Stimulated activated CD4-positive, alpha-beta T cell treated with anti-CD3 and anti-CD28 coated beads, Interleukin-2, amount 100 ng/mL, for 24 hours (primary cell): ENCODE data around the gene GK2.

Source experiments
- DNase-seq, 2 donors: peaks; one replicate each; pipeline ENCODE4 v3.0.0-alpha.2; 2020

GK2 gene

DNA sequence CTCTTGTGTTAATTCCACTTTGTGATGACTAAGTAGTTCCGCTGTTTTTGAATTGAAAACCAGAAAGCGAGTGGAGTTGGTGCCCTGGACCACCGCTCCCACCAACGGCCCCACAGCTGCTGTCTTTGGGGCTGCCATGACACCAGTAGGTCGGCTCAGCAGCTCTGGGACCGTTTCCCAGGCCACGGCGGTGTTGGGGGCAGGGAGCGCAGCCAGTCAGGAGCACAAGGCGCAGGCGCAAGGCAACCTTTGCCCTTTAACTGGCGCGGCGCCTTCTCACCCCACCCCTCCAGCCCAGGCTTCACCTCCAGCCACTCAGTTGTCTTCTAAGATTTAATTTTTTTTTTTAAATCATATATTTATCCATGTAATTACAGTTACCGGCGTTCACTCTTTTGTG is at the start of gene GK2:
Gene GK2, minus strand, starts transcription at position 166 of the 400 bp plus-strand sequence. Its CDS starts 28 bp downstream, at position 138.
- DNase-seq, result no peak

DNA sequence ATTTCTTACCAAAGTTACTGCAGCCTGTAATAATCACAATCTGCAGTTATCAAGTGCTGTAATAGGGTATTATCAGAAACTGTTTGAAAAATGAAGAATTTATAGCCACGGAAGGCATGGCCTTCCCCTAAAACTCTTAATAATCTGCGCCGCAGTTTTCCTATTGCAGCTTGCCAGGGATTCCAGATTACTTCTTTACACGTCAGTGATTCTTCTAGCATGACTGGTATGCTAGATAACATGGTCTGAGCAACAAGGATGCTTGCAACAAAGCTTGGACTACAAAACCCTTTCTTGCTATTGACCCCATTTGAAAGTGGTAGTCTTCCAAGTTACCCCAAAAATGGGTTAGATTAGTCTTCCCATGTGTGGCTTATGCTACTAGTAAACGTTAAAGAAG is 47.2 kb upstream of the GK2 start:
- no peak for DNase-seq

DNA sequence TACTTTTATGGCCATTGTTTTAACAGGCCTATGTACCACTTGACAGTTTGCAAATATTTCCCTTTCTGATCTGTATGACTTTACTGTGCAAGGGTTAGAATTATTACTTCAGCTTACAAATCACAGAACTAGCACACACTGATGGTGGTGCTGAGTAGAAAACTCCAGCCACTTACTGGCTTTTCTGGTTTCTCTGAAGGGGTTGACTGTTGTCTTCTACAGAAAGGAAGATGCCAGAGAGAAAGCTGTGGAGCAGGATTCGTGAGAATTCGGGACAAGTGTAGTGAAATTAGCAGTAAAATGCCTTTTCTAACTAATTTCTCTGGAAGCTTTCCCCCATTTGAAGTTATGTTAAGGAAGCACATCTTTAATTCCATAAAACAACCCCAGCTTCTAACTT is 46.6 kb upstream of the GK2 start:
- no peak for DNase-seq

DNA sequence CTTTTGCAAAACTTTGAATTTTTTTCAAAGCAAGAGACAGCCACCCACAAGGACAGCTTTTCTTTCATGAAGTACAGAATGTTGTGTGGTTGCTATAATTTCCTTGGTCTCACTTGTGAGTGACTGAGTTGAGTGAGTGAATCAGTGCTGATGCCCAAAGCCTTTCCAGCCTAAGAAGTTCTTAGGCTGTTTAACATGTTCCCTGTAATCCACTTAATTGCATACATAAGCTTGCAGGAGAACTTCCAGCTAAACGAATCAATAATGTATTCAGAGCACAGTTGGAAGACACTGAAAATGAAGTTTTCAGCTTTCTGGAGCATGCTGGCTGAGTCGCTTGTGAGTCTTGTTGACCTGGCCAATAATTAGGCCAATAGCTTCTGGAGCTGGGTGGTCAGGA is 42.0 kb upstream of the GK2 start:
- DNase-seq, result no peak

DNA sequence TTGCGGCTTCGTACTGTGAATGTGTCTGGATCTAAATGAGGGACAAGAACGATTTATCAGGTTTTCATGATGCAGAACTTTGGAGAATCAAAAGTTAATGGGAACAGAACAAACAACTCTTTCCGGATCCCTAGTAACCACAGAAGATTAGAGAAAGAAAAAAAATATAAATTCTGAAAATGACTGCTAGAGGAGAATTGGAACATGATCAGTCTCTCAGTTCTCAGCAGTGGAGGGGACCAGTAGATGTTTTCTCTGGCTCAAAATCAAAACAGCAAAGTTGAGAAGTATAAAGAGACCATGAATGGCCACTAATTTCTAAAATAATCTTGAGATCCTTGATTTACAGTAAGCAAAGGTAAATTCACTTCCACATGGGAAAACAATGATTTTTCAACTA is 38.1 kb upstream of the GK2 start:
- DNase-seq, result no peak

DNA sequence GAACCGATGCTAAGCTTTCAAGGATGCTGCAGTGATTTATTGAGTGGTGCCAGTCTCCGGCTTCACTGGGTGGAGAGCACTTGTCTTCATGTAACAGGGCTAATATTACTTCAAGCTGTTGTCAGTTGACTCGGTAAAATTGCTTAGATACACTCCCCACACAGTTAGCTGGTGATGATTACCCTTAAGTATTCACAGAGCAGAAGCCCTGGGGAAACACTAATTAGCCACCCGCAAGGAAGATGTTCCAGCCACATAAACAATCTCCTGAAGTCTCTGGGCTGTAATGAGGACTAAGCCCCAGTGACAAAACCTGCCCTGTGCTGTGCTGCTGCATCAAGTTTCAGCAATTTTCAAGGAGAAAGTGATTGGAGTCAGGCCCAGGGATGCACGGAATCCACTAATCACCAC is 37.3 kb upstream of the GK2 start:
- no peak for DNase-seq

DNA sequence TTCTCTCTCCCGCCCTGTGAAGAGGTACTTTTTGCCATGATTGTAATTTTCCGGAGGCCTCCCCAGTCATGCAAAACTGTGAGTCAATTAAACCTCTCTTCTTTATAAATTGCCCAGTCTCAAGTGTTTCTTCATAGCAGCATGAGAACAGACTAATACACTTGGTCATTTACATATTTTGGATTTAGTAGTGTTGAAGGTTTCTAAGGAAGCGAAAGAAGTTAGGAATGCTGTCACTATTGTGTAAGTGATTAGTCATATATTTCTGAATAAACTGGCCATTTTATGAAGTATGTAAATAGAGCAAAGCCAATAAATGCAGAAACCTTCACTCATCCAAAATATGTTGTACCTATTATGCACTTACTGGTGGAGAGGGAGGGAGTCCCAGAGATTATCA is 34.4 kb upstream of the GK2 start:
- DNase-seq, result no peak

DNA sequence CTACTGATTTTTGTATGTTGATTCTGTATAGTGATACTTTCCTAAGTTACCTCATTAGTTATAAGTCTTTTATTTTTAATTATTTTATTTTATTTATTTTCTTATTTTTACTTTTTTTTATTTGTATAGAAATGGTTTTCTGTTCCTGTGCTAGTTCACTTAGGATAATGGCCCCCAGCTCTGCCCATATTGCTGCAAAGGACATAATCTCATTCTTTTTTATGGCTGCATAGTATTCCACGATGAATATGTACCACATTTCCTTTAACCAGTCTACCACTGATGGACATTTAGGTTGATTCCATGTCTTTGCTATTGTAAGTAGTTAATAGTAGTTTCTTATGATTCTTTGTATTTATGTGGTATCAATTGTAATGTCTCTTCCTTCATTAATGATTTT is 31.5 kb upstream of the GK2 start:
- no peak for DNase-seq

DNA sequence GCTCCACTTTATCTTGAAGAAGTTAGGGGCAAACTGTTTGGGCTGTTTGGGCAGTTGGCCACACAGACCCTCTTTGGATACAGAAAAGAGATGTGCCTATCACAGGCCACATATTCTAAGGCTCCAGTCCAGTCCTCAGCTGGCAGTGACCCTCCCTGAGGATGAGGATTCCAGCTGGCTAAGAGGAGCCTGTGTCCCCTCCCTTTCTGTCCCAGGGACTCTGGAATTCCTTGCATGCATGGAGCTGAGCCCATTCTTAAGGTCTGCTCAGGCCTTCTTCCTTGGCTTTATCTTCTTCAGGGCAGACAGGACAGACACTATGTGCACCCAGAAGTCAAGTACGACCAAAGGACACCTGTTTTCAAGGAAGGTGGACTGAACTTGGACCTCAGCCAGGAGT is 23.8 kb upstream of the GK2 start:
- no peak for DNase-seq

DNA sequence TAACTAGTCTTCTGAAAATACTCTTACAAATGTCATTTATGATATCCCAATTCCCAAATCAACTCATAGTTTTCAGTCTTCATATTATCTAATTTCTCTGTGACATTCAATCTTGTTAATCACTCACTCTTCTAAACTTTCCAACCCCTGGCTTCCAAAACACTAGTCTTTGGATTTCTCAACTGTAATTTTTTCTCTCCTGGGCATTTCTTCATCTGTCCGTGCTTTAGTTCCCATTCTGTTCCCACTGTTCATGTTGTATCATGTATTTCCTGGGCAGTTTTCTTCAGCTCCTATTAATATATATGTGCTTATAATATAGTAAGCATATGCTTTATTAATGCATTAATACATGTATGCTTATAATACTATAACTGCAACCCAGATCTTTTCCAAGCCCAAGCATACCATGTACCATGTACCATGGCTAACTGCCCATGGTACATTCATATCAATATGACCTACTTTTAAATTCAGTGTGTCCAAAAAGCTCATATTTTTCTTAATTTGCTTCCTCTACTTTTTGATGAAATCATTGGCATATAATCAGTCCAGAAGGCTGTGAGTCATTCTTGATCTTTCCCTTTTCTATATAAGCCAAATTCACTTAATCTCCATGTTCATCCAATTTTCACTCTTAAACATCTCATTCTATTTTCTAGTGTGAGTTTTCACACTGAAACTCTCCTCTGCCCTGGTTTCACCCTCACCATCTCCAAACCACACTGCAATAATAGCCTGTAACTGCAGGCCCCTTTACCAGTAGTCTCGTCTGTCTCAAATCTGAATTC is 21.3 kb upstream of the GK2 start:
- no peak for DNase-seq

DNA sequence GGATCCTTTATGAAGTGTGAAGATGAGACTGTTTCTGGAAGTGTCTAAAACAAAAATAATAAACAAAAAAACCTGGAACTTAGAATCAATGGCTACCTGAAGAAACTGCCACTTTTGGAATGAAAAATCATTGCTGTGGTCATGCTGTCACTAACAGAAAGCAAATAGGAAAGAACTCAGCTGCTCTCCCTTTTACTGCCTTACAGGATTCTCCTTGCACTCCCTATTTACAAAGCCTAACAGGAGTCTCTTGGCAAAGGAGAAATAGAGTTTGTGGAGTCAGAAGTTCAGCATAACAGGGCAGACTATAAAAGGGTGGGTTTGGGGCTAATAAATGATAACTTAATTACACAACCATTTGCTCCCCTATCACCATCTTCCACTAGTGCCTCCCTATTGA is 19.0 kb upstream of the GK2 start:
- DNase-seq, result no peak

DNA sequence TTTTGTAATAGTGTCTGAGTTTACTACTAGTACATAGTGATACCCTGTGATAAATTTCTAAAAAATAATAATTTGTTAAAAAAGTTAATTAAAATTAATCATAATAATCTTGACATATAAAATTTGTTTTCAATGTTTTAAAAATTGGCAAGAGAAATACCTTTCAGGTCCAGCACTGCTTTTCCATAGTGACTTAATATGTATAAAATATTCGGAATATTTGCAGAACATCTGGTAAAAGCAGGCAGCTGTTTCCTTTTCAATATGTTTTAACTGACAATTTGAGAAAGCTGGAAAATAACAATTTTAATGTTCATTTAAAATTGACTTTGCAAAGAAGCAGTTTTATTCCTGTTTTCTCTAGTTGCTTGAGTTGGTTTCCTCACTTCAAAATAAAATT is 17.6 kb upstream of the GK2 start:
- DNase-seq, result no peak

DNA sequence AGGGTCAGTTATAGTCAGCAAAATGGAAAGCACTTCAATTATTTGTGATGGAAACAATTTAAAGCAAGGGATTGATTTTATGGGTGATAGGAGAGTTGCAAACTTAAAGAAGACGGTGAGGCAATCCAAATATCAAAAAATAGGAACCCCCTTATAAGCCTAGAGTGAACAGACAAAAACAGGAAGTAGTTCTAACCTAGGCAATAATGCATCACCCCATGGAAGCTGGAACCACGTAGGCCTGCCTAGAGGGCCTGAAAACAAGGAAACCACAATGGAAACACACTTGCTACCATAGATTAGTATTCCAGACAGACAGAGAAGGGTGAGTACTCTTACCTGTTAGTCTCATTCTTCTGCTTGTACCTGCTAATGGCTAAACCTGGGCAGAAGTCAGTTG is 13.5 kb upstream of the GK2 start:
- no peak for DNase-seq

DNA sequence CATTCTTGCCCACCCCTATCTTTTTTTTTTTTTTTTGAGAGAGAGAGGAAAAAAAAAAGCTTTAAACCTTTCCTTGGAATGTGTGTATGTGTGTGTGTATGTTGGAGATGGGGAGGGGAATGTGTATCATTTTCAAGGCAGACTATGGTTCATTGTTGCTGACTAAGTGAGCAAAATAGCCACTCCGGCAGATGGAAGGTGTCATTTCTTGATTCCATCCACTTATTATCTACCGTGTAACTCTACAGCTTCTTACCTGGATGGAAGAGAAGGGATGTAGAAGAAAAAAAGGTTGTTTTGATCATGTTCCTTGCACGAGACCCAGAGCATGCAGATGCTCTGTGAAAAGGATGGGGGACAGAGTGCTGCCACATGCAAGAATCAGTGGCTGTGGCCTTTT is 5.9 kb upstream of the GK2 start:
- no peak for DNase-seq

DNA sequence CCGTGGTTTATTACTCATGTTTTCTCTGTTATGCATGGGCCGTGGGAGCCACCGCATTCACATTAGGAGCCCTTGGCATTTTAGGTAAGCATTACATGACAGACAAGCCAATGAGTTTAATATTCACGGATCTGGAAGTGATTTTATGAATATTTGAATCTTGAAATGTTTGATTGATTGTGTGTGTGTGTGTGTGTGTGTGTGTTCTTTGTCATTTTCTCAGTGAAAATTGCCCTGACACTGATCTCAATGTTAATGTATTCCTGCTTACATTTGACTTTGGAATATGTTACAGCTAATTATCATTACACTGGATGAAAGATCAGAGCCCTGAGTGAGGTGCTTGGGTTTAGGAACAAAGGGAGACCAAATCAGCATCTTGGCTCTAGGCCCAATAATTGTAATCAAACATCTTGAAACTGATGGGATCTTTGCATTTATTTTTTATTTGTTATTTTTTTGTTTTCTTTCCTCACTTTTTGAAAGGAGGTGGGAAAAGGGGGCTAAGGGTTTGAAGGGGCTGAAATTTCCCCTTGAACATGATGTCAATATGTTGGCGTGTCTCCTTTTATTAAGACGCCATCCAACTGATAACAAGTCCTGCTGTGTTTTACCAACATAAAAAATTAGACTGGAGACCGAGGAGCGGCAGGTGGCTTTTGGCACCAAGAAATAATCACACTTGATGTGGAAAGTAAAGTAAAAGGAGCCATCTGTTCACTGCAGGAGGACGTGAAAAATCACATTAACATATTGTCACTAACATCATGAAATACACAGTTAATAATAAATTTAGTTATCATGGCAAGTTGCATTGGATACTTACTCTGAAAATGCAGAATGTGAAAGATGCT is 5.2 kb upstream of the GK2 start:
- DNase-seq, result no peak

DNA sequence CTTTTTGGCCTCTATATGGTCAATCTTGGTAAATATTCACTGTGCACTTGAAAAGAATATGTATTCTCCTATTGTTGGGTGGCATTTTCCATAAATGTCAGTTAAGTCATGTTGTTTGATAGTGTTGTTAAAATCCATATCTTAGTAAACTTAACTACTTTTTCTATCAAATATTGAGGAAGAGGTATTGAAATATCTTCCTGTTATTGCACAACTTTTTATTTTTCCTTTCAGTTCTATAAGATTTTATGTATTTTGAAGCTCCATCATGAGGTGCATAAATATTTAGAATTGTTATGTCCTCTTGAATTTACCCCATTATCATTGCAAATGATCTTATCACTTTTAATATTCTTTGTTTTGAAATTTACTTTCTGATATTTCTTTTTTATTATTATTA is 3.4 kb downstream of the GK2 start:
- no peak for DNase-seq

DNA sequence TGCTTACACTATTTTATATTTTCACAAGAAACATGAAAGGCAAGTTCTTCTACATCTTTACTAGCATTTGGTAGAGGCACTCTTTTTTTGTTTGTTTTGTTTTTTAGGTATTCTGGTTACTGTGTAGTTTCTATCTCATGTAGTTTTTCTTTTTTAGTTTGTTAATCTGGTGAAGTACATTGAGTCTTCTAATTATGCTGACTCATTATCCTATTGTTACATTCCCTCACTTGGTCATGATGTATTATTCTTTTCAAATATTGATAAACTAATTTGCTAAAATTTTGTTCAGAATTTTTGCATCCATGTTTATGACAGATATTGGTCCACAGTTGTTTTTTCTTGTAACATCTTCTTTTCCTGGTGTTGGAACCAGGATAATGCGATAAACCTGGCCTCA is 4.7 kb downstream of the GK2 start:
- DNase-seq, result no peak

DNA sequence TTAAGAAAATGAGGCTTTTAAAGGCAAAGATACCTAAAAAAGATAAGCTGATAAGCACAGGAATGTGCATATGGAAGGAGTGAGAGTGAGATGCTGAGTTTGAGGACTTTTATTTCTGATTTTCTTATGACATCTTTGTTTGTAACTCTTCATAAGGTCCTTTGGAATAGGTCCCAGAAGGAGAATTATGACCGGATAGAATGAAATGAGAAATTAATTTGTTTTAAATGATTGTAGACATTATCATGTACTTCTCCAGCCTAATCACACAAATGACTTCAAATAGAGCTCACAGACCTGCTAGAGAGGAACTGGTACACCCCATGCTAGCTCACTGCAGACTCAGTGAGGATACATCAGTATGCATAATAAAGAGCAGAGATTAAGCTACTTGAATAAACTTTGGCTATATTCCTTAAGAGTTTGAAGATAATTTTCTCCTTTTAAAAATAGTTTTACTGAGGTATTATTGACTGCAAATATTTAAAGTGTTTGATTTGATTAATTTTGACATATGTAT is 5.6 kb downstream of the GK2 start:
- DNase-seq, result no peak

DNA sequence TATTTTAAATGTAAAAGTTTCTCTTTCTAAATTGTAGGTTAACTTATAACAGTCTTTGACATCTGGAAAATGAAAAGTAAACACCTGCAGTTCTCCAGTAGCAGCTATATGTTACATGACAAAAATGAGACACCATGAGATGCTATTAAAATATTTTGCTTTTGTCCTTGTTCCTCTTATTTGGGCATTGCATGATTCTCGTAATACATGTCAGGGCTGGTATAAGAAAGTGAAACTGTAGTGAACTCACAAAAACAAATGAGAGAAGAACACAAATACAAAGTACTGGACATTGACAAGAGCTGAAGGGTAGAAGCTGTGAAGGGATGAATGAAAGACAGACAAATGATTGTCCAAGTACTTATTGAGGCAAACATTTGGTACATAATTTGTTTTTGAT is 9.0 kb downstream of the GK2 start:
- no peak for DNase-seq

DNA sequence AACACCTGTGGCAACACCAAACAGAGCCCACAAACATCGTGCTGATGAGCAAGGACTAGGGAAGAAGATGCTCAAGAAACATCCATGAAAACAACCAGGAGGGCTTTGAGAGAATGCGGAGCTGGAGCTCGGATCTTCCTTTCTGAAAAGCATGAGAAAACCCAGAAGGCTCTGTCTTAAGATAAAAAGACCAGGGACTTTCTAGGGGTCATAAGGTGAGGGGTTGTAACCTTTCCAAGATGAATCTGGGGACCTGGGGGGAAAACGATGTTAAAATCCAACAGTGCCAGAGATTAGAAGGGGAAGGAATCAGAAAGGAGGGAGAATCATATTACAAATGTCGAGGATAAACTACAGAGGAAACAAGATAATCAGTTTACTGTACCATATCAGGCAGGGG is 10.1 kb downstream of the GK2 start:
- no peak for DNase-seq

DNA sequence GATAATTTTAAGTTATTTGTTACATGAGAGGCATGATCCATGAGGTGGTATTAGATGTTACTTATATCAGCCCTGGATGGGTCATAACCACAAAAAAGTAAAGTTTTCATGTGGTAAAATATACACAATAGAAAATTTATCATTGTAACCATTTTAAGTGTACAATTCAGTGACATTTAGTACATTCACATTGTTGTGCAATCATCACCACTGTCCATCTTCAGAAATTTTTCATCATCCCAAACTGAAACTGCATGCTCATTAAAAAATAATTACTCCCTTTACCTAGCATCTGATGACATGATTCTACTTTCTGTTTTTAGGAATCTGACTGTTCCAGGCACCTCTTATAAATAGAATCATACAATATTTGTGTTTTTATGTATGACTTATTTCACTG is 11.2 kb downstream of the GK2 start:
- DNase-seq, result no peak

DNA sequence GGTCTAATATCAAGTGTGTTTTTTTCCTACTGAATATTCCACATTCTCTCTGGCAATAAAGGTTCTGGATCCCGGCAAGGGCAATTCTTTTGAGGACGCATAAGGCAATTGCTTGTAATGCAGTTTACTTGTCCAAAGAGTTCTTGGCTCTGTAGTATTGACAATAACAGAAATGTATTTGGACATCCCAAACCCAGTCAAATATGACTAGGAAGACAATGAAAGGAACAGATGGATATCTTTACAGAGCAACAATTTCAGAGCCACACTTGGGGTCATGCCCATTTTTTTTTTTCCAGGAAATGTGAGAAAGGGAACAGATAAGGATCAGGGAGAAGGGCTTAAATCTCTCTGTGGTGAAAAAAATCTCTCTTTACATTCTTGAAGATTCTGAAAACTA is 12.2 kb downstream of the GK2 start:
- DNase-seq, result no peak

DNA sequence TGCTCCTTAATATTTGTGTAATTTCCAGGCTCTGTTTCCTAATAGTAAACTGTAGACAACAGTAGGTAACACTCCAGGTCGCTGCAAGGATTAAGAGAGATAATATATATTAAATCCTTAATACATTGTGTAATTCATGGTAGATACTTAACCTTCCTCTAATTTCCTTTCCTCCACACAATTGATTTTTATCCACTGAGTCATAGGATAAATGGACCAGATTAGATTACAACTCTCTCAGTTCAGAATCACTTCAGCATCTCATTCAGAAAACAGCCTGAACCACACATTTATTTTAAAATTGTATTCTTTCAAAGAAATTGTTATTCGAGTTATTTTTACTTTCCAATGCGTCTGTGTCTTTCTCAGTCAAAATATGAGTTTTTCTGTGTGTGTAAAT is 17.1 kb downstream of the GK2 start:
- DNase-seq, result no peak

DNA sequence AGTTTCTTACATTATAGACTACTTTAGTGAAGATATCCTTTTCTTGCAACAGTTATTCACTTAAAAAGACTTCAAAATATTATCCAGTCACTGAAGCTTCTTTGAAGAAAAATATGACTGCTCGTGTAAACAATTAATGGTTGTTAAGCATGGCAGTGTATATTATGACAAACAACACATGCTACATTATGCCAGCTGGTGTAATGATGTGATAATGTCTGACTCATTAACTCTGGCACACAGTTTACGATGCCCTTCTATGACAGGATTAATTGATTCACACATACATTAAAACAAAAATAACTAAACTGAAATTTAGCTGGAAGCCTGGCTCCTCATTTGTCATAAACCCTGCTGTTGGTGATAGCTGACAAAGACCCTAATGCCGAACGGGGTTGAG is 22.4 kb downstream of the GK2 start:
- no peak for DNase-seq
